ENCODE data around the gene GSE1.

GSE1 gene

DNA sequence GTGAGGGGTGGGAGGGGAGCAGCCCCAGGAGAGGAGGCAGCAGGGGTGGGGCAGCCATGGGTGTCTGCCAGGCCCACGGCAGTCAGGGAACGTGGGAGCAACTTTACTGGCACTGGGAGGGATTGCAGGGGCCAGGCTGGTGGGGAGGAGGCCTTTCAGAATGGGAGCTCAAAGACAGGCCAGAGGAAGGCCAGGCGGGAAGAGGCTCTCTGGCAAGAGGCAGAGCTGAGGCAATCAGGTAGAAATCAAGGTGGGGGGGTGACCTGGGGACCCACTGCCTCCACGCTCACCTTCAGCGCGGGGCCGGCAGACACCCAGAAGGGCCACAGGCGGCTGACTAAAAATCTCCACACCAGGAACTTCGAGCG is 11.9 kb upstream of the GSE1 start:
- TF ChIP-seq, protein P1, sequence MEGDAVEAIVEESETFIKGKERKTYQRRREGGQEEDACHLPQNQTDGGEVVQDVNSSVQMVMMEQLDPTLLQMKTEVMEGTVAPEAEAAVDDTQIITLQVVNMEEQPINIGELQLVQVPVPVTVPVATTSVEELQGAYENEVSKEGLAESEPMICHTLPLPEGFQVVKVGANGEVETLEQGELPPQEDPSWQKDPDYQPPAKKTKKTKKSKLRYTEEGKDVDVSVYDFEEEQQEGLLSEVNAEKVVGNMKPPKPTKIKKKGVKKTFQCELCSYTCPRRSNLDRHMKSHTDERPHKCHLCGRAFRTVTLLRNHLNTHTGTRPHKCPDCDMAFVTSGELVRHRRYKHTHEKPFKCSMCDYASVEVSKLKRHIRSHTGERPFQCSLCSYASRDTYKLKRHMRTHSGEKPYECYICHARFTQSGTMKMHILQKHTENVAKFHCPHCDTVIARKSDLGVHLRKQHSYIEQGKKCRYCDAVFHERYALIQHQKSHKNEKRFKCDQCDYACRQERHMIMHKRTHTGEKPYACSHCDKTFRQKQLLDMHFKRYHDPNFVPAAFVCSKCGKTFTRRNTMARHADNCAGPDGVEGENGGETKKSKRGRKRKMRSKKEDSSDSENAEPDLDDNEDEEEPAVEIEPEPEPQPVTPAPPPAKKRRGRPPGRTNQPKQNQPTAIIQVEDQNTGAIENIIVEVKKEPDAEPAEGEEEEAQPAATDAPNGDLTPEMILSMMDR (IDR thresholded peaks at IDR 0.05; ENCODE audit: low read depth, low read length): no peak
- in situ Hi-C loops (cut with HindIII; ENCODE audit: low sequenced_read_pairs): no loop called here
- no peak overlapping the region for H3K4me3 ChIP-seq (ENCODE audit: low read depth, low read length)
- DNase-seq (ENCODE audit: low read depth, low spot score): no peak

DNA sequence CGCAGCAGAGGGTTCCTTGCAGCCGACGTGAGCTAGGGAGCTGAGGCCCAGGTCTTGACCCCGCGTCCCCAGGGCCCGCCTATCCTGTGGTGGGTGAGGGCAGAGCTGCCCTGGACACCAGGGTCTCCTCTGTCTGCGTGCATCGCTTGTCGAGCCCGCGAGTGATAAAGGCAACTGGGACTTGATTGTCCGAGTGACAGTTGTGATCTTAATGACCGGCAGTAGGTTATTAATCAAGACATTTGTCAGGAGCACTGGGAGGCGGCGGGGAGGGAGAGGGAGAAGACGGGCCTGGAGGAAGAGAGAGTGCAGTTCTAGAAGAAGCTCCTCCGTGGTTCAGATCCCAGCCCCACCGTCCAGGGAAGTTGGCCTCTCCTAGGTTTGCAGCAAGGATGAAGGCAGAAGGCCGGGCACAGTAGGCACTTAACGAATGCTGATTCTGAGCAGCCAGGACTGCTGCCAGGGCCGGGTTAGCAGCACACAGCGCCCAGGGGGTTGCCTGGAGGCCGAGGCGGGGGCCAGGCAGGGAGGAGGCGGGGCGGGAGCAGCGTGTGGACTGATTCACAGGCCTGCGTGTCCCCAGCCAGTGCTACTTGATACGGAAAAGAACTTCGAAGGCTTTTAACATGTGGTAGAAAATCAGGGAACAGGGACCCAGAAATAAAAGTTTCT is 11.3 kb upstream of the GSE1 start:
- in situ Hi-C loops (cut with HindIII; ENCODE audit: low sequenced_read_pairs): no loop called here
- DNase-seq (ENCODE audit: low read depth, low spot score): no peak
- TF ChIP-seq, protein P1 (IDR thresholded peaks at IDR 0.05; ENCODE audit: low read depth, low read length): no peak
- no peak overlapping the region for H3K4me3 ChIP-seq (ENCODE audit: low read depth, low read length)

DNA sequence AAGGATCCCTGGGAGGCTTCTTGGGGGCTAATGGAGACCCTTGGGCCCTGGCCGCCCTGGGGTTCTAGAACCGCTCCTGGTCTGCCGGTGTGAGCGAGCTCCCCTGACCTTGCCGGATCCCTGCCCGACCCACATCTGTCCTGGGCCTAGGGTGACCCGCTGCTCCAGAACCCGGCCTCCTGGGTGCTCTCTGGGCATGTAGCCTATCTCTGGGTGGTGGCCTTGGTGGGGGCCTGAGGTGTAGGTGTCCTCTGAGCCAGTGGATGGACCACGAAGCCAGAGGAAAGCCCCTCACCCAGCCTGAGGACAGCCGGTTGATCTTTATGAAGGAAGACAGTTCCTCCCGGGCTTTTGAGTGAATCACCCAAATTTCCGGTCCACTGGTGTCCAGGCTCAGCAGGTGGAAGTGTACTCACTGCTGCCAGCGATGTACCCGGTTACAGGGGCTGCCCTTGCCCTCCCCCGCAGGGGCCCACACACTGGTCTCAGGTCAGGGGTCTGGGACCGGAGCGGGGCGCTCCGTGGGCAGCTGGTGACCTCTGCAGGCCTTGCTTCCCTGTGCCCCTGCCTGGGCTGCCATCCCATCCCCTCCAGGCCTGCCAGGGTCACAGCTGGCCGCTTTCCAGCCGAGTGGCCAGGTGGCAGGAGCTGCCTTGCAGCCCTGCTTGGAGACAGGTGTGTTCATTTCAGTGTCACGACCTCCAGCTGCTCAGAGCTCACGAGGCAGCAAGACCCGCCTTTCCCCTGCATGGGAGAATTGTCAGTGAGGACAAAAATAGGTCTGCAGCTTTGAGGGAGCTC is 10.5 kb upstream of the GSE1 start:
- H3K4me3 ChIP-seq (ENCODE audit: low read depth, low read length): no peak overlapping the region
- TF ChIP-seq, protein P1 (IDR thresholded peaks at IDR 0.05; ENCODE audit: low read depth, low read length): no peak
- in situ Hi-C loops (cut with HindIII; ENCODE audit: low sequenced_read_pairs): no loop called here
- DNase-seq (ENCODE audit: low read depth, low spot score): no peak

DNA sequence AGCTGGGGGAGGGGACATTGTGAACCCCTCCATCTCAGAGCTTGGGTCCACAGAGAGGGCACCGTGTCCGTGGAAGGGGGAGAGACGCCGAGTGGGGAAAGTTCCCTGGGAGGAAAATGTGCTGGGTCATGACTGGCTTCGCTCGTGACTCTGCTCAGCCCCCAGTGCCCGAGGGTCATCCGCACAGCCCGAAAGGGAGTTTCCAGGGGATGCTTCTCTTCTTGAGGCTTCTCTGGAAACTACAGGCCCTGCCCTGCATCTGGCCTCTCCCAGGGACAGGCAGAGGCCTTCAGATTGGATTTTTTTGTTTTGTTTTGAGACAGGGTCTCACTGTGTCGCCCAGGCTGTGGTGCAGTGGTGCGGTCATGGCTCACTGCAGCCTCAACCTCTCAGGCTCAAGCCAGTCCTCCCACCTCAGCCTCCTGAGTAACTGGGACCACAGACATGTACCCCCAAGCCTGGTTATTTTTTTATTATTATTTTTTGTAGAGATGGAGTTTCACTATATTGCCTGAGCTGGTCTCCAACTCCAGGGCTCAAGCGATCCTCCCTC is 9.8 kb upstream of the GSE1 start:
- TF ChIP-seq, protein P1 (IDR thresholded peaks at IDR 0.05; ENCODE audit: low read depth, low read length): no peak
- in situ Hi-C loops (cut with HindIII; ENCODE audit: low sequenced_read_pairs): no loop called here

DNA sequence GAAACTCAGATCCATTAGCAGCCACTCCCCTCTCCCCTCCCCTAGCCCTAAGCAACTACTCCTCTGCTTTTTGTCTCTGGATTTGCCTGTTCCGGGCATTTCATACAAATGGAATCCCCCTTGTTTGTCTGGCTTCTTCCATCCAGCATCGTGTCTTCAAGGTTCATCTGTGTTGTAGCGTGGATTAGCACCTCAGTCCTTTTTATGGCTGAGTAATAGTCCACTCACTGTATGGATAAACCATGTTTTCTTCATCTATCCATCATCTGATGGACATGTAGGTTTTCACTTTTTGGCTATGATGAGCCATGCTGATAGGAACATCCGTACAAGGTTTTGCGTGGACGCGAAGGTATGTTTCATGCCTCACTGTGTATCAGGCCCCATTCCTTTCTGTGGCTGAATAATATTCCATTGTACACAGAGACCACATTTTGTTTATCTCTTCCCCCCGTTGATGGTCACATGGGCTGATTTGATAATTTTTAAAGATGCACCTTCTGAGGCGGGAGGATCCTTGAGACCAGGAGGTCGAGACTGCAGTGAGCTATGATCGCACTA is 8.9 kb upstream of the GSE1 start:
- TF ChIP-seq, protein P1 (IDR thresholded peaks at IDR 0.05; ENCODE audit: low read depth, low read length): no peak
- in situ Hi-C loops (cut with HindIII; ENCODE audit: low sequenced_read_pairs): no loop called here
- no peak for DNase-seq (ENCODE audit: low read depth, low spot score)
- no peak overlapping the region for H3K4me3 ChIP-seq (ENCODE audit: low read depth, low read length)

More for the DNA sequence above, 9.8 kb upstream of the GSE1 start:
- no peak overlapping the region for H3K4me3 ChIP-seq (ENCODE audit: low read depth, low read length)
- no peak for DNase-seq (ENCODE audit: low read depth, low spot score)

- H3K4me3 ChIP-seq (ENCODE audit: low read depth, low read length): no peak overlapping the region
- in situ Hi-C loops (cut with HindIII; ENCODE audit: low sequenced_read_pairs): no loop called here
- DNase-seq (ENCODE audit: low read depth, low spot score): no peak
- TF ChIP-seq, protein P1 (IDR thresholded peaks at IDR 0.05; ENCODE audit: low read depth, low read length): no peak
Observed at GRCh38 chr16:85605051-85605911, 7.8 kb upstream of the GSE1 start.

All from astrocyte of the spinal cord (primary cell).